ENCODE data around the gene MAGEA9B. TPM values are rescaled to one million over a fixed set of nuclear protein-coding genes. Genes with fewer than 3 reads are reported as not detected.
"Not testable (repeated sequence)": the region's sequence is repeated elsewhere in the genome, so short reads cannot be mapped to it uniquely, and the experiment has no call there.

Gene MAGEA9B
- total RNA-seq, 1 donor from 2014 or later, result not detected

GRCh38 chrX:149534926-149535602, 52.2 kb downstream of the MAGEA9B start:
- not testable (repeated sequence) for DNase-seq

- not testable (repeated sequence) for DNase-seq
Measured at GRCh38 chrX:149533999-149534398, 53.3 kb downstream of the MAGEA9B start.

- DNase-seq, result not testable (repeated sequence)
Measured at GRCh38 chrX:149532868-149533267, 54.4 kb downstream of the MAGEA9B start.

Other genes starting within 250 kb of the MAGEA9B start
- gene IDS, start 82.2 kb downstream of the MAGEA9B start, total RNA-seq, result 25.4 TPM
- 6.3 TPM for gene EOLA1, start 46.4 kb downstream of the MAGEA9B start, total RNA-seq
- not detected for gene HSFX3, start 37.5 kb downstream of the MAGEA9B start, total RNA-seq
- gene HSFX2, start 7.9 kb upstream of the MAGEA9B start, total RNA-seq, result not detected
- gene TMEM185A, start 44.3 kb upstream of the MAGEA9B start, total RNA-seq, result 21.0 TPM
- not detected for gene MAGEA11, start 124.6 kb upstream of the MAGEA9B start, total RNA-seq
- gene HSFX1, start 186.6 kb upstream of the MAGEA9B start, total RNA-seq, result 0.79 TPM
- not detected for gene MAGEA9, start 194.5 kb upstream of the MAGEA9B start, total RNA-seq

All from skin of body (tissue), 2 donors.